IMR-90 (cell line): ENCODE data around the gene ABHD16A.

ENCODE experiments used
- CEBPB ChIP-seq: IDR thresholded peaks from 2 replicates; pipeline ENCODE4 v1.6.1; 2012; ENCODE audit warnings: low read depth, low read length, improper control_type of control experiment
- CHD1 ChIP-seq: IDR thresholded peaks from 2 replicates; pipeline ENCODE4 v1.6.1; 2012; ENCODE audit warnings: low read depth, low read length, improper control_type of control experiment
- CTCF ChIP-seq: conservative IDR thresholded peaks from 2 replicates; pipeline ENCODE4 v1.5.1; 2012; ENCODE audit warnings: mild to moderate bottlenecking, low read depth, low read length, improper control_type of control experiment
- FOS ChIP-seq: fragments of 150-350 bp; IDR thresholded peaks from 2 replicates; pipeline ENCODE4 v1.6.1; 2016; ENCODE audit warnings: low read depth, low read length
- MAFK ChIP-seq: IDR thresholded peaks from 2 replicates; pipeline ENCODE4 v1.6.1; 2012; ENCODE audit warnings: low read depth, low read length, improper control_type of control experiment
- MXI1 ChIP-seq: IDR thresholded peaks from 2 replicates; pipeline ENCODE4 v1.6.1; 2012; ENCODE audit warnings: low read depth, mild to moderate bottlenecking, low read length, moderate library complexity, borderline replicate concordance
- POLR2A ChIP-seq: IDR thresholded peaks from 2 replicates; pipeline ENCODE4 v1.6.1; 2012; ENCODE audit warnings: mild to moderate bottlenecking, low read depth, low read length
- RAD21 ChIP-seq: IDR thresholded peaks from 2 replicates; pipeline ENCODE4 v1.6.1; 2012; ENCODE audit warnings: low read length, improper control_type of control experiment
- RCOR1 ChIP-seq: IDR thresholded peaks from 2 replicates; pipeline ENCODE4 v1.6.1; 2012; ENCODE audit warnings: mild to moderate bottlenecking, low read length, improper control_type of control experiment; ENCODE audit not compliant: insufficient replicate concordance
- RFX5 ChIP-seq: IDR thresholded peaks from 2 replicates; pipeline ENCODE4 v1.8.0; 2012; ENCODE audit warnings: low read depth, mild to moderate bottlenecking, low read length, moderate library complexity

GRCh38 chr6:31641370-31641769, 61.8 kb downstream of the ABHD16A start:
- no peak for TF ChIP-seq RAD21
- no peak for TF ChIP-seq CHD1
- TF ChIP-seq POLR2A, result no peak
- no peak for TF ChIP-seq CTCF
- no peak for TF ChIP-seq MXI1
- no peak for TF ChIP-seq MAFK
- TF ChIP-seq RFX5, result no peak
- no peak for TF ChIP-seq FOS
- TF ChIP-seq RCOR1, result no peak
- TF ChIP-seq CEBPB, result no peak
